Fibroblast of lung (primary cell): ENCODE results near the gene WNT3. TPM values are rescaled to one million over a fixed set of nuclear protein-coding genes. Genes with fewer than 3 reads are reported as not detected.
A peak's percentile ranks its signal among the peaks of the same experiment; 100 is the strongest.

ENCODE experiments used
- DNase-seq, 2 donors: peaks; one replicate each; pipeline versions ENCODE4 v3.0.0 to v3.0.0-alpha.2; 2010; ENCODE audit warnings: low read depth in 2 of 2
- H2AFZ ChIP-seq: 2 replicates; pipeline ENCODE4 v1.5.1; 2012; ENCODE audit warnings: low read length, control low read depth, inconsistent platforms
- H3K27ac ChIP-seq: 2 replicates; pipeline ENCODE4 v1.5.1; 2011; ENCODE audit warnings: low read length, control low read depth; ENCODE audit not compliant: insufficient read depth
- H3K27me3 ChIP-seq: 2 replicates; pipeline ENCODE4 v1.5.1; 2011; ENCODE audit warnings: mild to moderate bottlenecking, low read length; ENCODE audit not compliant: control insufficient read depth, insufficient read depth
- H3K36me3 ChIP-seq: 2 replicates; pipeline ENCODE4 v1.5.1; 2011; ENCODE audit warnings: low read length; ENCODE audit not compliant: control insufficient read depth, insufficient read depth
- H3K4me1 ChIP-seq: 2 replicates; pipeline ENCODE4 v1.5.1; 2011; ENCODE audit warnings: low read length; ENCODE audit not compliant: control insufficient read depth, insufficient read depth; ENCODE audit errors: extremely low read depth
- H3K4me2 ChIP-seq: 2 replicates; pipeline ENCODE4 v1.5.1; 2011; ENCODE audit warnings: low read length, control low read depth; ENCODE audit not compliant: insufficient read depth; ENCODE audit errors: extremely low read depth
- H3K4me3 ChIP-seq, 4 experiments: fragments of 200-600 bp in 1 of 4; sonication (generic) in 1 of 4; replicated peaks in 1 of 4; 2 replicates each; pipeline ENCODE4 v1.5.1; 2011 to 2016; ENCODE audit warnings: low read length in 4 of 4, low read depth in 3 of 4, mild to moderate bottlenecking in 3 of 4, control low read depth in 2 of 4, inconsistent platforms in 1 of 4, mixed read lengths in 1 of 4; ENCODE audit not compliant: insufficient read depth in 1 of 4; ENCODE audit errors: control extremely low read depth in 1 of 4
- H3K79me2 ChIP-seq: 2 replicates; pipeline ENCODE4 v1.5.1; 2012; ENCODE audit warnings: mild to moderate bottlenecking, low read length, inconsistent platforms; ENCODE audit not compliant: control insufficient read depth, insufficient read depth
- H3K9ac ChIP-seq: 2 replicates; pipeline ENCODE4 v1.5.1; 2011; ENCODE audit warnings: mild to moderate bottlenecking, low read length, control low read depth; ENCODE audit not compliant: insufficient read depth
- H3K9me3 ChIP-seq: 2 replicates; pipeline ENCODE4 v1.5.1; 2012; ENCODE audit warnings: low read depth, low read length; ENCODE audit not compliant: control insufficient read depth, insufficient read depth
- H4K20me1 ChIP-seq: 2 replicates; pipeline ENCODE4 v1.5.1; 2011; ENCODE audit warnings: low read length; ENCODE audit not compliant: control insufficient read depth, insufficient read depth; ENCODE audit errors: extremely low read depth
- CTCF ChIP-seq, 2 donors: IDR thresholded peaks in 1 of 2; conservative IDR thresholded peaks in 1 of 2; 1 replicate in 1 of 2; 2 replicates in 1 of 2; pipeline ENCODE4 v1.5.1; 2011 to 2012; ENCODE audit warnings: low read length in 2 of 2, control low read depth in 1 of 2, inconsistent platforms in 1 of 2, low read depth in 1 of 2, mild to moderate bottlenecking in 1 of 2
- EZH2 ChIP-seq: IDR thresholded peaks from 2 replicates; pipeline ENCODE4 v1.5.1; 2012; ENCODE audit warnings: low read length, control low read depth, mild to moderate bottlenecking; ENCODE audit errors: missing control alignments
- polyA plus RNA-seq, 2 donors: library from polyadenylated mRNA; depleted of rRNA in 1 of 2; stranded (reverse) in 1 of 2; unstranded in 1 of 2; fragments of >200 nt; gene quantifications; 2 replicates each; pipeline ENCODE4 v1.2.1, GENCODE V29; 2011 to 2012; ENCODE audit warnings: missing spikeins in 1 of 2
- total RNA-seq: library from RNA; depleted of rRNA; stranded (reverse); fragments of >200 nt; gene quantifications from 2 replicates; pipeline ENCODE4 v1.2.1, GENCODE V29; 2014

WNT3 gene
- total and polyA plus RNA-seq, 2 donors (not counting 1 experiment from before 2014, with no cell fraction given), result 1.3 to 1.5 TPM

GRCh38 chr17:46834846-46835245, 16.4 kb upstream of the WNT3 start:
- Histone ChIP-seq H3K4me2 (no peak overlapping the region), H4K20me1 (no peaks in the 10 kb centered on the region), H3K4me1 (peaks cover 2% of the 10 kb centered on the region), H2AFZ (no peak overlapping the region), H3K36me3 (no peaks in the 10 kb centered on the region), H3K9me3 (no peaks in the 10 kb centered on the region), H3K27ac (no peak overlapping the region), H3K27me3 (no peaks in the 10 kb centered on the region), H3K4me3 (no peak overlapping the region), H3K79me2 (no peaks in the 10 kb centered on the region), H3K9ac (no peak overlapping the region)
- no peak for TF ChIP-seq EZH2
- TF ChIP-seq CTCF (conservative IDR thresholded peaks at IDR 0.05 in 1 of 2, IDR thresholded peaks at IDR 0.05 in 1 of 2; ENCODE audit: low read depth in 1 of 2, low read length in 2 of 2), result no peak
- no peak for DNase-seq

GRCh38 chr17:46833840-46834208, 15.3 kb upstream of the WNT3 start:
- TF ChIP-seq EZH2 (no peak), CTCF (conservative IDR thresholded peaks at IDR 0.05 in 1 of 2, IDR thresholded peaks at IDR 0.05 in 1 of 2; ENCODE audit: low read depth in 1 of 2, low read length in 2 of 2) (no peak)
- no peaks in the 10 kb centered on the region for H3K9me3 ChIP-seq
- no peak for DNase-seq
- H3K4me1 ChIP-seq, result peaks cover 2% of the 10 kb centered on the region
- no peaks in the 10 kb centered on the region for H3K27me3 ChIP-seq
- no peak overlapping the region for H3K4me3 ChIP-seq
- no peak overlapping the region for H2AFZ ChIP-seq
- no peak overlapping the region for H3K4me2 ChIP-seq
- no peak overlapping the region for H3K9ac ChIP-seq
- H4K20me1 ChIP-seq, result no peaks in the 10 kb centered on the region
- no peaks in the 10 kb centered on the region for H3K36me3 ChIP-seq
- H3K79me2 ChIP-seq, result no peaks in the 10 kb centered on the region
- no peak overlapping the region for H3K27ac ChIP-seq

GRCh38 chr17:46832945-46833839, 14.7 kb upstream of the WNT3 start:
- Histone ChIP-seq H3K4me2 (no peak overlapping the region), H3K9me3 (no peaks in the 10 kb centered on the region), H4K20me1 (no peaks in the 10 kb centered on the region), H2AFZ (no peak overlapping the region), H3K9ac (no peak overlapping the region), H3K79me2 (no peaks in the 10 kb centered on the region), H3K36me3 (no peaks in the 10 kb centered on the region), H3K4me3 (no peak overlapping the region), H3K27me3 (no peaks in the 10 kb centered on the region), H3K4me1 (peaks cover 2% of the 10 kb centered on the region), H3K27ac (no peak overlapping the region)
- TF ChIP-seq CTCF (conservative IDR thresholded peaks at IDR 0.05 in 1 of 2, IDR thresholded peaks at IDR 0.05 in 1 of 2; ENCODE audit: low read depth in 1 of 2, low read length in 2 of 2), result no peak
- TF ChIP-seq EZH2, result no peak
- DNase-seq, result peak; percentile 32 to 83
